H9 (cell line): ENCODE measurements around the gene CCDC91. TPM values are rescaled to one million over a fixed set of nuclear protein-coding genes. Genes with fewer than 3 reads are reported as not detected.

ENCODE experiments used
- DNase-seq: peaks from one replicate; pipeline ENCODE4 v3.0.0-alpha.2; 2017
- H2AFZ ChIP-seq: one replicate; pipeline ENCODE4 v1.6.1; 2013; ENCODE audit warnings: mild to moderate bottlenecking, low read length, control low read depth, moderate library complexity
- H2AK5ac ChIP-seq: 2 replicates; pipeline ENCODE4 v1.6.1; 2013; ENCODE audit warnings: low read length, control low read depth, mixed read lengths; ENCODE audit not compliant: insufficient read length
- H2BK120ac ChIP-seq: one replicate; pipeline ENCODE4 v1.6.1; 2013; ENCODE audit warnings: low read depth, mild to moderate bottlenecking, low read length, control low read depth, inconsistent platforms; ENCODE audit not compliant: poor library complexity, severe bottlenecking
- H2BK12ac ChIP-seq: 2 replicates; pipeline ENCODE4 v1.6.1; 2013; ENCODE audit warnings: low read length, control low read depth, mixed read lengths, low read depth; ENCODE audit not compliant: insufficient read length
- H2BK15ac ChIP-seq: 2 replicates; pipeline ENCODE4 v1.6.1; 2013; ENCODE audit warnings: low read depth, low read length, control low read depth
- H2BK20ac ChIP-seq: one replicate; pipeline ENCODE4 v1.6.1; 2013; ENCODE audit warnings: low read depth, mild to moderate bottlenecking, low read length, control low read depth, inconsistent platforms; ENCODE audit not compliant: poor library complexity, severe bottlenecking
- H2BK5ac ChIP-seq: 2 replicates; pipeline ENCODE4 v1.6.1; 2013; ENCODE audit warnings: low read length, control low read depth, mixed read lengths; ENCODE audit not compliant: insufficient read length
- H3K14ac ChIP-seq: 2 replicates; pipeline ENCODE4 v1.6.1; 2013; ENCODE audit warnings: low read length, control low read depth; ENCODE audit not compliant: insufficient read depth
- H3K18ac ChIP-seq: 2 replicates; pipeline ENCODE4 v1.6.1; 2013; ENCODE audit warnings: low read depth, mild to moderate bottlenecking, mixed read lengths, low read length, control low read depth; ENCODE audit not compliant: insufficient read length
- H3K23ac ChIP-seq: 2 replicates; pipeline ENCODE4 v1.6.1; 2013; ENCODE audit warnings: low read length, control low read depth, mixed read lengths, low read depth; ENCODE audit not compliant: insufficient read length
- H3K23me2 ChIP-seq: 2 replicates; pipeline ENCODE4 v1.6.1; 2013; ENCODE audit warnings: low read depth, mild to moderate bottlenecking, mixed read lengths, low read length, control low read depth; ENCODE audit not compliant: insufficient read length, poor library complexity, severe bottlenecking
- H3K27ac ChIP-seq: 2 replicates; pipeline ENCODE4 v1.5.1; 2013; ENCODE audit warnings: low read length, control low read depth, mixed read lengths, low read depth; ENCODE audit not compliant: insufficient read length
- H3K27me3 ChIP-seq: 2 replicates; pipeline ENCODE4 v1.6.1; 2013; ENCODE audit warnings: low read length, control low read depth, inconsistent platforms; ENCODE audit not compliant: insufficient read depth
- H3K4ac ChIP-seq: 2 replicates; pipeline ENCODE4 v1.6.1; 2013; ENCODE audit warnings: low read depth, mild to moderate bottlenecking, control low read depth, inconsistent platforms, low read length, moderate library complexity
- H3K4me1 ChIP-seq: 2 replicates; pipeline ENCODE4 v1.6.1; 2013; ENCODE audit warnings: low read length, control low read depth, inconsistent platforms; ENCODE audit not compliant: insufficient read depth
- H3K4me2 ChIP-seq: 2 replicates; pipeline ENCODE4 v1.6.1; 2013; ENCODE audit warnings: low read length, control low read depth, mixed read lengths; ENCODE audit not compliant: insufficient read length, insufficient read depth
- H3K56ac ChIP-seq: 2 replicates; pipeline ENCODE4 v1.6.1; 2013; ENCODE audit warnings: low read depth, mild to moderate bottlenecking, mixed read lengths, low read length, control low read depth; ENCODE audit not compliant: insufficient read length
- H3K79me1 ChIP-seq: 2 replicates; pipeline ENCODE4 v1.6.1; 2013; ENCODE audit warnings: low read depth, mild to moderate bottlenecking, moderate library complexity, low read length, control low read depth, inconsistent platforms; ENCODE audit not compliant: insufficient read depth, poor library complexity, severe bottlenecking
- H3K79me2 ChIP-seq: 2 replicates; pipeline ENCODE4 v1.6.1; 2013; ENCODE audit warnings: low read length, control low read depth, inconsistent platforms; ENCODE audit not compliant: insufficient read depth
- H3K9ac ChIP-seq: 2 replicates; pipeline ENCODE4 v1.6.1; 2013; ENCODE audit warnings: low read length, control low read depth, mixed read lengths; ENCODE audit not compliant: insufficient read length; ENCODE audit errors: extremely low read depth
- H3K9me3 ChIP-seq: one replicate; pipeline ENCODE4 v1.6.1; 2013; ENCODE audit warnings: low read depth, low read length, inconsistent platforms; ENCODE audit not compliant: control insufficient read depth
- H3T11ph ChIP-seq: one replicate; pipeline ENCODE4 v1.6.1; 2013; ENCODE audit warnings: mild to moderate bottlenecking, low read length, control low read depth, inconsistent platforms
- H4K20me1 ChIP-seq: one replicate; pipeline ENCODE4 v1.6.1; 2013; ENCODE audit not compliant: control insufficient read depth, insufficient read length, insufficient read depth
- H4K5ac ChIP-seq: 2 replicates; pipeline ENCODE4 v1.6.1; 2013; ENCODE audit warnings: low read depth, mild to moderate bottlenecking, mixed read lengths, low read length, control low read depth; ENCODE audit not compliant: insufficient read length
- H4K8ac ChIP-seq: replicated peaks from 2 replicates; pipeline ENCODE4 v1.6.1; 2013; ENCODE audit warnings: low read length, control low read depth, mixed read lengths, low read depth; ENCODE audit not compliant: insufficient read length
- H4K91ac ChIP-seq: 2 replicates; pipeline ENCODE4 v1.6.1; 2013; ENCODE audit warnings: low read depth, mild to moderate bottlenecking, moderate library complexity, mixed read lengths, low read length, control low read depth; ENCODE audit not compliant: insufficient read length
- H3K27ac Mint-ChIP-seq, 3 experiments: 2 replicates in 2 of 3; 3 replicates in 1 of 3; pipeline ENCODE4 v1.8.0; 2020 to 2021; ENCODE audit warnings: mixed read lengths in 3 of 3, mild to moderate bottlenecking in 1 of 3, moderate library complexity in 1 of 3
- H3K27me3 Mint-ChIP-seq: 2 replicates; pipeline ENCODE4 v1.8.0; 2021; ENCODE audit warnings: low read depth, mild to moderate bottlenecking, moderate library complexity, mixed read lengths
- H3K36me3 Mint-ChIP-seq, 3 experiments: 2 replicates in 2 of 3; 3 replicates in 1 of 3; pipeline ENCODE4 v1.8.0; 2020 to 2021; ENCODE audit warnings: low read depth in 3 of 3, mixed read lengths in 3 of 3; ENCODE audit not compliant: insufficient read depth in 1 of 3
- H3K4me1 Mint-ChIP-seq, 2 experiments: 2 replicates each; pipeline ENCODE4 v1.8.0; 2020; ENCODE audit warnings: mixed read lengths in 2 of 2
- H3K4me3 Mint-ChIP-seq, 2 experiments: 2 replicates in 1 of 2; 3 replicates in 1 of 2; pipeline ENCODE4 v1.8.0; 2020 to 2021; ENCODE audit warnings: mild to moderate bottlenecking in 2 of 2, mixed read lengths in 2 of 2, moderate library complexity in 1 of 2
- H3K9me3 Mint-ChIP-seq, 2 experiments: 2 replicates in 1 of 2; 3 replicates in 1 of 2; pipeline ENCODE4 v1.8.0; 2020; ENCODE audit warnings: mild to moderate bottlenecking in 2 of 2, mixed read lengths in 2 of 2, moderate library complexity in 1 of 2
- WGBS: extraction: QIAGEN DNeasy Blood & Tissue Kit; methylation state at CpG from one replicate; pipeline ENCODE4 v1.1.7; 2013; ENCODE audit warnings: missing lambda C conversion rate, low lambda C conversion rate, mixed read lengths; ENCODE audit not compliant: insufficient read length; ENCODE audit errors: extremely low coverage; 5-methylcytosine and 5-hydroxymethylcytosine counted together
- total RNA-seq: library from RNA; stranded (reverse); gene quantifications from 2 replicates; pipeline ENCODE4 v1.2.1, GENCODE V29; 2021
- TF ChIP-seq, protein P1 (sequence below): fragments of 200-600 bp; sonication (generic); conservative IDR thresholded peaks from 3 replicates; pipeline ENCODE4 v1.8.0; 2021; ENCODE audit warnings: antibody characterized with exemption, mild to moderate bottlenecking

The CCDC91 gene
- total RNA-seq, 1 experiment from 2014 or later, result 22.7 TPM

DNA sequence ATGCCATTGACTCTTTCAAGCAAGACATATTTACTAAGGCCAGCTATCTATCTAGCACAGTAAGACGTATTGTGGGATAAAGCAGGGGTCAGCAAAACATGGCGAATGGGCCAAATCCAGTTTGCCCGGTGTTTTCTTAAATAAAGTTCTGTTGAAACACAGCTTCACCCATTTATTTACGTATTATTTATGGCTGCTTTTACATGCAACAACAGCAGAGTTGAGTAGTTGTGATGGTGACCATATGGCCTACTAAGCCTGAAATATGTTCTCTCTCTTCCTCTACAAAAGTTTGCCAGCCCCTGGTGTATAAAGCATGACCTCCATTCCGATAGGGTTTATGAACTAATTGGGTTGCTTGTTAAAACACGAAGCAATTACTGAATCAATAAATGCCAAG is 322.1 kb downstream of the CCDC91 start:
- Histone ChIP-seq H4K8ac (no peak overlapping the region), H3K14ac (no peak overlapping the region), H3K18ac (no peak overlapping the region), H3K27ac (no peak overlapping the region), H3K23ac (no peak overlapping the region), H2BK20ac (no peak overlapping the region), H3K9ac (no peak overlapping the region), H2BK12ac (no peak overlapping the region), H3K4me2 (no peak overlapping the region), H2BK15ac (no peak overlapping the region), H3K56ac (no peak overlapping the region), H3K4me1 (peaks cover 5% of the 10 kb centered on the region; the same call in 1 of the 2 replicates), H2BK5ac (no peak overlapping the region), H4K20me1 (no peaks in the 10 kb centered on the region), H3K79me1 (no peaks in the 10 kb centered on the region), H2AFZ (no peak overlapping the region), H2BK120ac (no peak overlapping the region), H3K79me2 (no peaks in the 10 kb centered on the region), H3K9me3 (no peaks in the 10 kb centered on the region), H2AK5ac (no peak overlapping the region), H4K5ac (no peak overlapping the region), H4K91ac (no peak overlapping the region), H3K4ac (no peak overlapping the region), H3K27me3 (no peaks in the 10 kb centered on the region), H3T11ph (no peak overlapping the region), H3K23me2 (no peaks in the 10 kb centered on the region)
- Mint-ChIP-seq H3K9me3 (peaks cover 0 to 3% of the 10 kb centered on the region in 2 experiments; a peak in 3 of 5 replicates), H3K27ac (no peak overlapping the region), H3K36me3 (peaks cover 2 to 6% (median 3%) of the 10 kb centered on the region in 3 experiments; a peak in 6 of 7 replicates), H3K27me3 (no peaks in the 10 kb centered on the region), H3K4me3 (no peak overlapping the region), H3K4me1 (peaks cover 5 to 7% of the 10 kb centered on the region in 2 experiments; a peak in 3 of 4 replicates)
- no peak for DNase-seq
- TF ChIP-seq, protein P1, sequence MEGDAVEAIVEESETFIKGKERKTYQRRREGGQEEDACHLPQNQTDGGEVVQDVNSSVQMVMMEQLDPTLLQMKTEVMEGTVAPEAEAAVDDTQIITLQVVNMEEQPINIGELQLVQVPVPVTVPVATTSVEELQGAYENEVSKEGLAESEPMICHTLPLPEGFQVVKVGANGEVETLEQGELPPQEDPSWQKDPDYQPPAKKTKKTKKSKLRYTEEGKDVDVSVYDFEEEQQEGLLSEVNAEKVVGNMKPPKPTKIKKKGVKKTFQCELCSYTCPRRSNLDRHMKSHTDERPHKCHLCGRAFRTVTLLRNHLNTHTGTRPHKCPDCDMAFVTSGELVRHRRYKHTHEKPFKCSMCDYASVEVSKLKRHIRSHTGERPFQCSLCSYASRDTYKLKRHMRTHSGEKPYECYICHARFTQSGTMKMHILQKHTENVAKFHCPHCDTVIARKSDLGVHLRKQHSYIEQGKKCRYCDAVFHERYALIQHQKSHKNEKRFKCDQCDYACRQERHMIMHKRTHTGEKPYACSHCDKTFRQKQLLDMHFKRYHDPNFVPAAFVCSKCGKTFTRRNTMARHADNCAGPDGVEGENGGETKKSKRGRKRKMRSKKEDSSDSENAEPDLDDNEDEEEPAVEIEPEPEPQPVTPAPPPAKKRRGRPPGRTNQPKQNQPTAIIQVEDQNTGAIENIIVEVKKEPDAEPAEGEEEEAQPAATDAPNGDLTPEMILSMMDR, result no peak
- no CpG with 5 or more reads among the region's 6 CpGs for WGBS
